Inferior parietal cortex (tissue), 1 donor: ENCODE measurements around the gene APBB1IP.
A peak's percentile ranks its signal among the peaks of the same experiment; 100 is the strongest.
"Not testable (repeated sequence)": the region's sequence is repeated elsewhere in the genome, so short reads cannot be mapped to it uniquely, and the experiment has no call there.

Experiments
- DNase-seq: peaks from one replicate; pipeline ENCODE4 v3.0.0-alpha.2; 2016; ENCODE audit errors: extremely low spot score

Gene APBB1IP

GRCh38 chr10:26556748-26557640 lies 118.9 kb downstream of the APBB1IP start:
- peak; percentile 73 for DNase-seq

GRCh38 chr10:26557641-26558014 lies 119.5 kb downstream of the APBB1IP start:
- no peak for DNase-seq

GRCh38 chr10:26566525-26567350 lies 128.6 kb downstream of the APBB1IP start:
- no peak for DNase-seq

GRCh38 chr10:26567351-26567721 lies 129.2 kb downstream of the APBB1IP start:
- no peak for DNase-seq

- DNase-seq, result no peak
Measured at GRCh38 chr10:26571655-26572054, 133.5 kb downstream of the APBB1IP start.

- DNase-seq, result no peak
Measured at GRCh38 chr10:26573674-26574073, 135.5 kb downstream of the APBB1IP start.

GRCh38 chr10:26574783-26575182 lies 136.6 kb downstream of the APBB1IP start:
- no peak for DNase-seq

- not testable (repeated sequence) for DNase-seq
Measured at GRCh38 chr10:26578371-26578770, 140.2 kb downstream of the APBB1IP start.

- no peak for DNase-seq
Measured at GRCh38 chr10:26579256-26580063, 141.3 kb downstream of the APBB1IP start.

- no peak for DNase-seq
Measured at GRCh38 chr10:26586211-26586610, 148.1 kb downstream of the APBB1IP start.

GRCh38 chr10:26588611-26589010 lies 150.5 kb downstream of the APBB1IP start:
- DNase-seq, result no peak

- not testable (repeated sequence) for DNase-seq
Measured at GRCh38 chr10:26589813-26590212, 151.7 kb downstream of the APBB1IP start.

GRCh38 chr10:26593896-26594295 lies 155.8 kb downstream of the APBB1IP start:
- no peak for DNase-seq

- not testable (repeated sequence) for DNase-seq
Measured at GRCh38 chr10:26603283-26603682, 165.1 kb downstream of the APBB1IP start.

GRCh38 chr10:26604320-26605093 lies 166.4 kb downstream of the APBB1IP start:
- not testable (repeated sequence) for DNase-seq

GRCh38 chr10:26606389-26606877 lies 168.3 kb downstream of the APBB1IP start:
- DNase-seq, result not testable (repeated sequence)

- DNase-seq, result no peak
Measured at GRCh38 chr10:26612151-26612915, 174.2 kb downstream of the APBB1IP start.
